SIG-M5 treated with dmso at 0.1 percent for 504 hours (cell line): ENCODE data around the gene SALL3.

Source experiments
- DNase-seq: peaks from one replicate; lab custom pipeline; 2025; ENCODE audit not compliant: unreplicated experiment; lab: John Stamatoyannopoulos, UW

SALL3 gene

DNA sequence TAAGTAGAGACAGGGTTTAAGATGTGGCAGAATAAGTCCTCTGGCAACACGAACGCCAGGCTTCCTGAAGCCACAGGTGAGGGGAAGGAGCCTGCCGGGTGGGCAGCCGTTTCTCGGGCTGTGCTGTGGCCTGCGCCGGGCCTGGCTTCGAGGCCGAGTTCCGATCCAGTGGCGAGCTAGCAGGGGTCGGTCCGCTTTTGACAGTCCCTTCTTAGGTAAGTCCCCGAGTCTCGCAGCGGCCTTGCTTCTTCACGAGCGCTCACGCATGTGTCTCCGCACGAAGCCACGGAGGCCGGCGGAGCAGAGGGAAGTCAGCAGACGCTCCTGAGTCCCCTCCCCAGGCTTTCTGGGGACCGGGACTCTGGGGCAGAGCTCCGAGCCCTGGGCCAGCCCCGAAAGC lies 26.0 kb downstream of the SALL3 start:
- no peak for DNase-seq

DNA sequence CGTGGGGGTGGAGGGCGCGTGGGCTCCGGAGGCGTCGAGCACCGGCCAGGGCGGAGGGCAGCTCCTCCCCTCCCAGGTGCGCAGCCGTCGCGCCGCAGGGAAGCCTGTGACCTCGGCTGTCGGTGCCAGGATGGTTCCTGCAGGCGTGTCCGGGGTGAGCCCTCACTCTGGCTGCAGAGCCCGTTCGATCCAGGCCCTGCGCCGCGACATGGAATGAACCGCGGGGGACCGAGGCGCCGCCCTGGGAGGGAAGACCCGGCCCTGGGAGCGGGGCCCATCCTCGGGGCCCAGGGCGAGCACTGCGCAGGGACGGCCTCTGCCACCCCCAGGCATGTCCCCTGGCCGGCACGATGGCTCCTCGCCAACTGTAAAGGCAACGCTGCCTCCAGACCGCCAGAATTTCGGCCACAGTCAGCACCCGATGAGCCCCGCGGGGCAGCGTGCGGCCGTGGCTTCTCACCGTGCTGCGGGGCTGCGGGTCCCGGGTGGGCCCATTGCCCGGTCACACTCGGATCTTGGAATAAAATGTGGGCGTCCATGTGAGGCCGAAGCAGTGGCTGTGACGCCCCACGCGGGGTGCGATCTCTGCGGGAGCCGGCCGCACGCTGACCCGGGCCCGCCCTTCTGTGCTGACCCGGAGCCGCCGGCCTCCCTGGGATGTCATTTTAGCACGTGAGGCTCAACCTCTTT lies 26.6 kb downstream of the SALL3 start:
- no peak for DNase-seq

DNA sequence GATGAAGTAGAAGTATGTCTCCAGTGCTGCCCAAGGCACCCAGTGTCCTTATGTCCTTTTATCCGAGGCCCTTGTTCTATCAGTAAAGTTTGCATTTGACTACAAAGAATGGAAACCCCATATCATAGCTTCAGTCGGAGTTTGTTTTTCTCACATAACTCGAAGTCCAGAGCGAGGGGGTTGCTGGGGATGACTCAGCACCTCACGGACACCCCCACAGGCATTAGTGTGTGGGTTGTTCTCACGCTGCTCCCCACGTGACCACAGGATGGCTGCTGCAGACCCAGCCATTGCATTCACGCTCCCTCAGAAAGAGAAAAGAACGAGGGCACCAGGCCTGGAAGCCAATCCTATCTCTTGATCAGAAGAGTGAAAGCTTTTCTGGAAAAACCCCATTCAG lies 27.8 kb downstream of the SALL3 start:
- no peak for DNase-seq

DNA sequence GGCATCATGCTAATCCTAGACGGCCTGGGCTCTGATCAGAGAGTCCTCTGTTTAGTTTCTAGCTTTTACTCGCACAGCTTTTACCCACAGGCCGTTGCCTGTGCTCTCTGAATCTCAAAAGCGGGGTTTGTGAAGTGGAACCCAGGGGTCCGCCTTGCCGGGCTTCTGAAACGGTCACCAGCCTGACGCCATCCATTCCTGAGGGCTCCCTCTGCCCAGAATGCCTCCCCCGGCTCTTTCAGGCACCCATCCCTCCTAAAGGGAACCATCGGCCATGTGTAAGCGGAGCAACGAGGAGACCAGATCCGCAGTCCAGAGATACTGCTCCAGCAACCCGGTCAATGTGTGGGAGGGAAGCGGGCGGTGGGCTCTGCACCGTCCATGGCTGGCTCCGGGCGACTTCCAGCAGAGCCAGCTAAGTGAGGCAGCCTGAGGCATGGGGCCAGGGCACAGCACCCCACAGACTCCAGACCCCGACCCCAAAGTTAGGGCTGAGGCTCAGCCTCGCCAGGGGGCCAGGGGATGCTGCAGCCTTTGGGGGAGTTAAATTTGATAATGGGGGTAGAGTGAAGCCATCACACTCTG lies 28.8 kb downstream of the SALL3 start:
- DNase-seq: no peak

DNA sequence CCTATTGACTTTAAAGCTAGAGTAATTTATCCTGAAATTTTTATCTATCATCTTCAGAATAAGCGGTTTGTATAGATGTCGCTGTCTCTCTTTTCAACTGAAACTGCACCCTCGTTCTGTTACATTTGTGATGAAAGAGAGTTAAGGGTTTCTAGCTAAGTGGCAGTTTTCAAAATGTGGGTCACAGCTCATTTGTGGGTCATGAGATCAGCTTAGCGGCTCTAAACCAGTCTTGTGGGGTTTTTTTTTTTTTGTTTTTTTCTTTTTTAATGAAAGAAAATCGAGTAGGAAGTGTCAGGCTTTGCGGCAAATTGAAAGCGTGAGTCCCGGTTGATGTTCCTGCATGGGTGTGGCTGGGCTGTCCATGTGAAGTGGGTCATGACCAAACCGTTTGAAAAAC lies 31.2 kb downstream of the SALL3 start:
- no peak for DNase-seq

DNA sequence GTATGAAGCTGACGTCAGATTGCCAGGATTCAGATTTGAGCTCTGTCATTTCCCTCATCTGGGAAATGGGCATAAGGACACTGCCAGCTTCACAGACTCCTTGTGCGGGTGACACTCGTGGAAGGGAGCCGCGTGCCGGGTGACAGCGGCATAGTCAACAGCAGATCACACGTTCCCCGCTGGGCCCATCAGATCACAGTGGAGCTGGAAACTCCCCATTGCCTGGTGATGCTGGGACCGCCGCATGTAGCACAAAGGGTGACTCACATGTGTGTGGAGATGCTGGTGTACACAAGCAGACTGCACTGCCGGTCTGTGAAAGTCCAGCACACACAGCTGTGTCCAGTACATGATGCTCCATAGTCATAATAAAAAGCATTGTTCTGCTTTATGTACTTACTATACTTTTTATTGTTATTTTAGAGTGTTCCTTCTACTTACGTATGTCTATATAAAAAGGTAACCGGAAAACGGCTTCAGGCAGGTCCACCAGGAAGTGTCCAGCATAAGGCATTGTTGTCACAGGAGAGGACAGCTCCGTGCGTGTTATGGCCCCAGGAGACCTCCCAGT lies 31.8 kb downstream of the SALL3 start:
- no peak for DNase-seq

DNA sequence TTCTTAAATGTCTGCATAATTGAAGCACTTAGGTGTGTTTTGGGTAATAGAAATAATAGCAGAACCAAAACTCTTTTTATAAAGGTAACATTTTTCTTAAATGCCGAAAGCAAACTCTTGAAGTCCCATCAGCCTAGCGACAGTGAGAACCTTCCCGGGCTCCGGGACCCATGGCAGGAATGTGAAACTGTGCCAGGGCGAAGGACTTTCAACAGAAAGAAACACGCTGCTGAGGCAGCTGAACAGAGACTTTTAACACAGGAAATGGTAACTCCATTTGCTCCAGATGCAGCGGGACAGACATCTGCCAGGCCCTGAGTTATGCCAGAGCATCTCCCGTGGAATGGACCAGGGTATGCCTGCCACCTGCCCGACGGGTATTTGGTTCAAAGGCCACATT lies 34.3 kb downstream of the SALL3 start:
- DNase-seq: no peak

DNA sequence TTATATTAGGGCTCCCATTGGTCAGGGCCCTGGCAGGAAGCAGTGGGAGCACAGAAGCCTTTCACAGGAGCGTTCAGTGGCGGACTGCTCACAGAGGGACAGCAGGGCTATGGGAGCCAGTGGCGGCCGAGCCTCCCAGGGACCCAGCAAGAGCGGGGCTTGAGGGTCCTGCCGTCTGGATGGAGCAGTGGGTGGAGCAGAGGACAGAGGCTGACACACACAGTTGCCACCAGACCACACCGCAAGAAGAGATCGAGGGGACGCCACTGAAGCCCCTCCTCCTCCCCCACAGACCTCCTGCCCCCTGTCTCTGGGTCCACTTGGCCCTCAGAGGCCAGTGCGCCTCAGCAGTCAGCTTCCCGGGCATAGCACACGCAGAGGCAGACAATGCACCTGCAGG lies 39.3 kb downstream of the SALL3 start:
- no peak for DNase-seq

DNA sequence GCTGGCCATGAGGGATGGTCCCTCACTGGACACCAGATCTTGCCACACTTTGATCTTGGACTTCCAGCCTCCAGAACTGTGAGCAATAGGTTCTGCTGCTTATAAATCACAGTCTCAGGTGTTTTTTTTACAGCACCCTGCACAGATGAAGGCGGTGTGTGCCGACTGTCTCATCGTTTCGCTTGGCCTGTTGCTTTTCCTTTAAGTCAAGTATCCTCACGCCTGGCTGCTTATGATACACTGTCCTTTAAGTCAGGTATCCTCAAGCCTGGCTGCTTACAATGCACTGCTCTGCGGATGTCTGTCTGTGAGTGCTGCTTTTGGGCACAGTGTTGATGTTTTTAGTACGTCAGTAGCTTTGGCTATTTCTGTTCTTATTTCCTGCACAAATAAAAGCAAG lies 40.3 kb downstream of the SALL3 start:
- no peak for DNase-seq

DNA sequence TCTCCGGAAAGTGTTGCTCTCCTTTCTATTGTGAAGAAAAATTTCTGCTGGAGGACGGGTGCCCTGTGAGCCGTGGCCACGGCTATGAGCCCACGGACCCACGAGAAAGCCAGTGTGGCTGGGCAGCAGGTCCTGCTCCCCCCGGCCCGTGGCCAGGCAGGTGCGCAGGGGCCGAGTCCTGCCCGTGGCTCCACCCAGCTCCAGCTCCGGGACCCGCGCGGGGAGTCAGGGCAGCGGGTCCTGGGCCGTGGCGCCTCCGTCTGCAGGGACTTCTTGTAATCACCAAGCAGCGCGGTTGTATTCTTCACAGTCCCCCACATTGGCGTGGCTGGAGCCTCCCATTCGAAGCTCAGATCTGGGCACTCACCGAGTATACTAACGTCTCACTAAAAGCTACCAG lies 43.0 kb downstream of the SALL3 start:
- no peak for DNase-seq

DNA sequence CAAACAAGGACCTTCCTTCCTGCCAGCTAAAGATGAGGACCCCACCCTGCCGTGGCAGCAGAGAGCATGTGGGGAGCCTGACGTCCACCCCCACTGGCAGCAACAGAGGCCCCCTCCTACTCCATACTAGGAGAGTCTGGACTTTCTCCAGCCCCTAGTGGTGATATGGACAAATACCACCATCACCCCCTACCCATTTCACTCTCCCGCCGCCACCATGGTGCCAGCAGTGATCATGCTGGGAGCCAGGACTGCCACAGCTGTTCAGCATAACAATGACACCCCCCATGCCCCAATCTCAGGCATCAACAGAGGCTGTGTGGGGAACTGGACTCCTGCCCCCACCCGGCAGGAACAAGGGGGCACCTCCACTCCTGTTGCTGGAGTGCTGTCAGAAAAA lies 46.9 kb downstream of the SALL3 start:
- no peak for DNase-seq

DNA sequence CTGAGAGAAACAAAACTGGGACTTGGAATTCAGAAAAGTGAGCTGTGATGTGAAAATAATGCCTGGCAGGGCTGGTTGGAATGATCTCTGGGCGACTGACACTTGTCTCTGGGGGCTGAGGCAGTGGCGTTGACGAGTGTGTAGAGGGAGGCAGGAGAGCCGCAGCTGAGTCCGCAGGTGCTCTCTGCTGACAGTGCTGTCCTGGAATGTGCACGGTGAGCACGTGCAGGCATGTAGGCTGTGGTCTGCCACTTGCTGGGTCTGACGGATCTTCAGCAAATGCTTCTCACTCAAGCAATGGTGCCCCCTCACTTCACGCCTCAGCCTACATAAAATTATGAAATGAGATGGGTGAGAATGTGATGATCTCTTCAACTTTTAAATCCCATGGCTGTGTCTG lies 51.1 kb downstream of the SALL3 start:
- DNase-seq: no peak

DNA sequence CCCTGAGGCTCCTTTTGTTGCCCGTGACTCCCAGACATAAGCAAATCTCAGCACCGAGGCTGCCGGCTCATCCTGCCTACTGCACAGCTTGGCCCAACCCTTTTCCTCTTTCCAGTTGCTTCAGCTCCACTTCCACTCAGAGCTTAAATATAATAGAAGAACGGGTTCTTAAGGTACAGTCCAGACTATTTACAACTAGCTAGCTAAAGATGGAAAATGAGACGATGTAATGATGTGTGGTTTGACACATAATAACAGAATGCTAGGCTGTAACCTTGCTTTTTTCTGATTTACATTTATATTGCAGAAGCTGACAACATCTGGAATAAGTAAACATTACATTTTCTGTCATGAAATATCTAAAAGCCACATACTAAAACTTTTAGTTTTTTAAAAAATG lies 62.7 kb downstream of the SALL3 start:
- DNase-seq: no peak

DNA sequence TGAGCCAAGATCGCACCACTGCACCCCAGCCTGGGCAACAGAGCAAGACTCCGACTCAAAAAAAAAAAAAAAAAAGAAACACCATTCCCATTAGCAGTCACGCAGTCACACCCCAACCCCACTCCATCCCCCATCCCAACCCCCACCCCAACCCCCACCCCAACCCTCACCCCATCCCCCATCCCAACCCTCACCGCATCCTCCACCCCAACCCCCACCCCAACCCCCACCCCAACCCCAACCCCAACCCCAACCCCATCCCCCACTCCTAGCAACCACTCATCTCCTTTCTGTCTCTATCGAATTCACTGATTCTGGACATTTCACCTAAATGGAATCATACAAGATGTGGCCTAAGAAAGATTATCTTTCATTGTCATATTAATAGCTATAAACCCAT lies 63.7 kb downstream of the SALL3 start:
- no peak for DNase-seq

DNA sequence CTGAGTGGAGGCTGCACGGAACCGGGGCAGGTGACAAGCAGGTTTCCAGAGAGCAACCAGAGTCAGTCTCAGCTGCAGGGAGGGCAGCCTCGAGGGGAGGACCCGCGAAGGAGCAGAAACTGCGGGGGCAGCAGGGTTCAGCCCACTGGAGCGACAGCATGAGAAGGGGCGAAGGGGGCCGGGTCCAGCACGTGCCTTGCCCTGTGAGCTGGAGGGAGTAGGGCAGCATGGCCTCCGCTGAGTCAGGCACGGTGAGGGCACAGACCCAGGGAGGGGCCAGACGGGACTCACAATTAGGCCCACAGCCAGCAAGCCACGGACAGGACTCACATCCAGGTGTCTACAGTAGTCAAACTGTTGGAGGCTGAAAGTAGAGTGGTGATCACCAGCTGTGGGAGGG lies 66.9 kb downstream of the SALL3 start:
- no peak for DNase-seq

DNA sequence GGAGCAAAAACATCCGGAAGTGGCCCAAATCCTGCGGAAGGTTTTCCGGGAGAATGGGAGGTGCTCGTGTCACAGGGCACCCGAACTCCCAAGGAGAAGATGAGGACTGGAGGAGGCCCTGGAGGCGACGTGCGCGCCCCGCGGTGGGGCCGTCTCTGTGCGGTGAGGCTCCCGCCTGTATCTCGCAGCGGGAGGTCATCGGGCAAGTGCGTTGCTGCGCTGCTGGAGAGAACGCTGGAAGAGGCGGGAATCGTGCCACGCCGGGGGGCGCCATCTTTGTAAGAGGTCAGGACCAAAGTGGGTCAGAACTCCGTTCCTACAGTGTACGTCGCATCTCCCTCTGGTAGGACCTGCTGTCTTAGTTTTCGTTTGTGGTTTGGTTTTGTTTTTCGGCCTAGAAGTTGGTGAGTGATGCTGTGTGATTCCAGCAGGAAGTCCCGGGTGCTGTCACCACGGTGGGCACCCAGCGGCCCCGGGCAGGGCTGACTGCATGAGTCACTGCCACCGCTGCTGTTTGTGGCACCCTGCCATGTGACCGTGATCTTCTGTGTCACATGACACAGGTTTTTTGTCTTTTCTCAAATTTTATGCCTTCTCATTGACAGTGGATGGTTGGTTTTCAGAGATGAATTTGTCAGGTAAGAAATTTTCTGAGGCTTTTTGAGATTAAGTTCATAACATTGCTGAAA lies 68.1 kb downstream of the SALL3 start:
- DNase-seq: no peak

DNA sequence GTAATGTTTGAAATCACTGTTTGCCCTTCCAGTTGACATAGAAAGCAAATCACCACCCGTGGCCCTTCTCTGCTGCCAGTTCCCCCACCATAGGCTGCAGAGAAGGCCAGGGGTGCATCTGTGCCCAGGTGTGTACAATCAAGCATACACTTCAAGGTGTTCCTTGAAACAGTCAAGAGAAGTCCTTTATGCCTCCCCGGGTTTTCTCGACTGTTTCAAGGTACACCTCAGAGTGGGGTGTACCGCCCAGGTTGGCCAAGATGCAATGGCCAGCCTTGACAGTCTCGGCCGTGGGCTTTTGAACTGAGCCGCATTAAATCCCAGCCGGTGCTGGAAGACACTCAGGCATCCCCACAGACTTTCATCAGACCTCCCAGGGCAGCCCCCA lies 68.6 kb downstream of the SALL3 start:
- DNase-seq: no peak

DNA sequence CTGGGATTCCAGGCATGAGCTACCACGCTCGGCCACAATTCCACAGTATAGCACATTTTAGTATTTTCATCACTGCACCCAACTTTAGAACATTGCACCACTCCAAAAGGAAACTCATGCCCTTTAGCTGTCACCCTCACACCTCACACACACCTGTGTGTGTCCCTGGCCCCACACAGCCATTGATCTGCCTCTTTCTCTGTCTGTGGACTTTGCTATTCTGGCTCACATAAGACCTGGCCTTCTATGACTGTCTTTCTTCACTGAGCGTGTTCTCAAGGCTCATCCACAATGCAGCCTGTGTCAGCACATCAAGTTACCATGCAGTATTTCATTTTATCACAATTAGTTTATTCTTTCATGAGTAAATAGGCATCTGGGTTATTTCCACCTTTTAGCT lies 69.9 kb downstream of the SALL3 start:
- DNase-seq: no peak
